HG02884 (cell line): ENCODE data around the gene BAIAP2.
"Not testable (repeated sequence)": the region's sequence is repeated elsewhere in the genome, so short reads cannot be mapped to it uniquely, and the experiment has no call there.

Experiments used
- ATAC-seq: cut with Tn5 transposase; IDR thresholded peaks from one replicate; pipeline ENCODE4 v1.9.1; 2021; ENCODE audit warnings: mild to moderate bottlenecking, moderate library complexity; ENCODE audit not compliant: unreplicated experiment

The BAIAP2 gene

DNA sequence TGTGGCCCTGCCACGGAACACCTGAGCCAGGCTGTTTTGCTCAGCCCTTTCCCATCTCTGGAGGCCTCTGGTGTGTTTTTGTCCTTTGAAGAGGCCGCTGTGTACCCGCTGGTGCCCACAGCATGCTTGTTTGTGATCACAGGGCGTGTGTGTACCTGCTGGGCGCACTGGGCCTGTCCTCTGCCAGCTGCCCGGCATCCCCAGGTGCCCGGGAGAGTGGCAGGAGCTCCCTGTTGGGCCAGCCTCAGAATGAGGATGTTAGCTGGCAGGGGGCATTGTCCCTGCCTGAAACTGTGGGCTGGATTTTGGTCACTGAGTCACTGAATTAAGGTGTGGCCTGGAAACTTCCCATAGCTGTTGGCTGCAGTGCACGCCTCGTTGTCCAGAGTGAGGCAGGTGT is 31.1 kb downstream of the BAIAP2 start:
- ATAC-seq = no peak

GRCh38 chr17:81066771-81067315 is 31.9 kb downstream of the BAIAP2 start:
- no peak for ATAC-seq

DNA sequence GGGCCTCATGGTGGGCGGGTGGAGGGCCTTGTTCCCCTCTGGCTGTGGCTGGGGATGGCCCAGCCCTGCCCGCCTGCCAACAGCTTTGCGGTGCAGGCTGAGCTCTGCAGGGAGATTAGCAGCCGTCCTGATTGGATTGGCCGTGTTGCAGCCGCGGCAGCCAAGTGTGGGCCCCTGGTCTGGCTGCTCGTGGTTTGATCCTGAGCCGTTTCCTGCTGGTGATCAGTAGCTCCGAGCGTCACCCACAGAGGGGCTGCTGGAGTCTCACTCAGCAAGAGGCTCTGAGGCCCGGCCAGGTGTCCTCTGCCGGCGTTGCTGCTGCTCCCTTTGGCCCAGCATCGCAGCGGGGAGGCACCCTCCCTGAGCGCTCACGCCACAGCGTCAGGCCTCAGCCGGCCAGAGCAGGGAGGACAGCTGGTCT is 32.5 kb downstream of the BAIAP2 start:
- ATAC-seq = no peak

DNA sequence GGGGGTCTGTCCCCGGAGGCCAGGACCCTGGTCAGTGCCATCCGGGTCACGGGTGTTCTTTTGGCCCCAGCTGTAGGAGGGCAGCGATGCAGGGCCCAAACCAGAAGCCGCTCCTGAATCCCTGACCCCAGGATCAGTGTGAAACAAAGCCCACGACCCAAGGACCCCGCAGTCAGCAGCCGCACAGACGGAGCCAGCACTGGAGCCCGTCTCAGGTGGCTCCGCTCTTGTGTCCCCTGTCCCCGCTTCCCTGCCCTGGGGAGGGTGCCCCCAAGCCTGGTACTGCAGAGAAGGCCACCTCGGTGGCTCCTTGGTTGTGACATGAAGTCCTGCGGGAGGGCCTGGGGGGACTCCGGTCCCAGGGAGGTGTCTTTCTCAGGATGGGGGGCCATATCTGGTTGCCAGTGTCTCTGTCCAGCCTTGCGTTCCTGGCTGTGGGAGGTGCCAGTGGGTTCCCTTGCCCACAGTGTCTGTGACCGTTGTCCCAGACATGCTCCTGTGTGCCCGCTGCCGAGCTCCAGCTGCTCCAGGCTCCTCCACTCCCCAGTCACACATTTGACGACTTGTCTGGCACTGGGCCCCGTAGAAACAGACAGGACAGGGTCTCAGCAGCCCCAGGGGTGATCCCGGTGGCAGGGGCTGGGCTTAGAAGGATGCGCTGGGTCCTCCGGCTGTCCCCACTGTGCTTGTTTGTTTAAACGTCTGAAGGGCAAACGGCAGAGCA is 33.6 kb downstream of the BAIAP2 start:
- no peak for ATAC-seq

DNA sequence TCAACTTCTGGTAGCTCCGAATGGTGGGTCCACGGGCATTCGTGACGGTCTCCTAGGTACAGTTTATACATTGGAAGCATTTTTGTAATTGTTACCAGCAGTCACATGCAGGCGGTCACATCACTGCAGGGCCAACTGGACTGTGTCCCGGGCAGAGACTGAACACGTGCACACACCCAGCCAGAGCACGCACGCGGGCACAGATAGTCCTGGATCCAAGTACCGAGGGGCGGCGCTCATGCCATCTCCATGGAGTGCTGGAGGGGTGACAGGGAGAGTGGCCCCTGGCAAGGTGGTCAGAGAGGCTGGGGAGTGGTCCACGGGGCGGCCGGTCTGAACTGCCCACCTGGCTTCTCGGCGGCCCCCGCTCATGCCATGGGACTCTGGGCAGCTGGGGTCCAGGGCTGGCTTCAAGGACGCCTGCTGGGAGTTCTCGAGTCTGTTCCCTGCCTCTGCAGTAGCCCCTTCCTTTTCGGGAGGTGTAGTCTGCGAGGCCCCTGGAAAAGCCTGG is 34.2 kb downstream of the BAIAP2 start:
- no peak for ATAC-seq

DNA sequence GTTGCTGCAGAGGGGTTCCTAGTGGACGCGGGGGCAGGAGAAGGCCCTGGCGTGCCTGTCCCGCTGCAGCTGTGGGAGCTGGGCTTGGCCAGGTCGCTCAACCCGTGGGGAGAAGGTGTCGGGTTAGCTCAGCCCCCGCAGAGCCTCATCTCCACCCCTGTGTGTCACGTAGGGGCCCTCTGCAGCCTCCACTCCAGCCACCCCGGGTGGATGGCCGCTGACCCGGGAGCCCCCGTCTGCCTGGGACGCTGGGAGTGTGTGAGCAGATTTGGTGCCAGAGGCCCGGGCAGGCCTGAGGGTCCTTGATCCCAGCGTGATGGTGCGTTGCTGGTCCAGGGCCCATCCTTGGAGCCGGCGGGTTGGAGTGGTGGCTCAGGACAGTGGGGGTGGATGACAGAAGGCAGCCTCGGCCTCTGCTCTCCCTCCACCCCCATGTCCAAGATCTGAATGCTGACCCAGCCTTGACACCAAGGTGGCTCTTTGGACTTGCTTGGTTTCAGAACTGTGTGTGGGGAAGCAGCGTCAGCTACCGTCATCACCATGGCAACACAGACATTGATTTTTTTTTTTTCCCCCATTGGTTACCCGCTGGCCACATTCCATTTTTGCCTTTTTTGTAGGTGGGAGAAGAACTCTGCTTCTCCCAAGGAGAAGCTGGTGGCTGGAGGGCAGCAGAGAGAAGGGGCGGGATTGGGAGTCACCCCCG is 35.7 kb downstream of the BAIAP2 start:
- ATAC-seq = no peak

GRCh38 chr17:81071761-81072741 is 37.1 kb downstream of the BAIAP2 start:
- no peak for ATAC-seq

DNA sequence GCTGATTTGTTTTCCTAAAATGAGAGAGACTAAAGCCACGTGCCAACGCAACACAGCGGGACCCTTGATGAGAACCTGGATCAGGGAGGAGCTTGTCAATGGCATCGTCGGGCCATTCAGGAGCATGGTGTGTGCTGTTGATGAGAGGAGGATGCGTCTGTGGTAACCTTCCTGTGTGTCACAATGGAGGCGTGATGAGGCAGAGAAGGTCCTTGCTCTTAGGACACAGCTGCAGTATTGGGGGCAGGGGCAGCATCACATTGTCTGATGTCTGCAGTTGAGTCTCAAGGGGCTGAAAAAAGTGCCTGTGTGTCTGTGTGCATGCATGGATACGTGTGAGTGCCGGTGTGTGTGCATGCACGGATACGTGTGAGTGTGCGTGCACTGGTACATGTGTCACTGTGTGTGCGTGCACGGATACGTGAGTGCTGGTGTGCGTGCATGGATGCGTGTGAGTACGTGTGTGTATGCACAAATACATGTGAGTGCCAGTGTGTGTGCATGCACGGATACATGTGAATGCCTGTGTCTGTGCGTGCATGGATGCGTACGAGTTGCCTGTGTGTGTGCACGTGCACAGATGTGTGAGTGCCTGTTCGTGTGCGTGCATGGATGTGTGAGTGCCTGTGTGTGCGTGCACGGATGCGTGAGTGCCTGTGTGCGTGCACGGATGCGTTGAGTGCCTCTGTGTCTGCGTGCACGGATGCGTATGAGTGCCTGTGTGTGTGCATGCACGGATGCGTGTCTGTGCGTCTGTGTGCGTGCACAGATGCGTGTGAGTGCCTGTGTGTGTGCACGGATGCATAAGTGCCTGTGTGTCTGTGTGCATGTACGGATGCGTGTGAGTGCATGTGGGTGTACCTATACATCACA is 39.3 kb downstream of the BAIAP2 start:
- no peak for ATAC-seq

- no peak for ATAC-seq
Measured at GRCh38 chr17:81074875-81075274, 39.9 kb downstream of the BAIAP2 start.

GRCh38 chr17:81075307-81075706 is 40.4 kb downstream of the BAIAP2 start:
- no peak for ATAC-seq

DNA sequence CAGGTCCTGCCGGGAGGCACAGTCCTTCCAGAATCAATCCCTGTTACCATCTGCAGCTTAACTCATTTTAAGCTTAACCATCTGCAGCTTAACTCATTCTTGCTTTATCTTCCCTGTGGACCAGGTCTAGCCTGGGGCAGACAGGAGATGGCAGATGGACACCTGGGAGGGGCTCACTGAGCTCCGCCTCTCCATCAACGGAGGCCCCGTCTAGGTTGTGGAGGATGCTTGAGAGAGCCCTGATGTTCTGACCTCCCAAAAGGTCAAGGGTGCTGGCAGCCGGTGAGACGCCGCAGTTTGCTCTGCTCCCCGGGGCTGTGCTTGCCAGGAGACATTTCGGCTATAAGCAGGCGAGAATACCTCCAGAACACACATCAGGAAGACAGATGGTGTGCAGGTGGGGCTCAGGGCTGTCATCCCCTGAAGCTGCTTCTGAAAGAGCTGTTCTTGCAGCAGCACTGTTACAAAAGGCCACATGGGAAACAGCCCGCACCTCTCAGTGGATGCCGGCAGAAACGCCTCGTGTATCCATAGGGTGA is 41.3 kb downstream of the BAIAP2 start:
- no peak for ATAC-seq

DNA sequence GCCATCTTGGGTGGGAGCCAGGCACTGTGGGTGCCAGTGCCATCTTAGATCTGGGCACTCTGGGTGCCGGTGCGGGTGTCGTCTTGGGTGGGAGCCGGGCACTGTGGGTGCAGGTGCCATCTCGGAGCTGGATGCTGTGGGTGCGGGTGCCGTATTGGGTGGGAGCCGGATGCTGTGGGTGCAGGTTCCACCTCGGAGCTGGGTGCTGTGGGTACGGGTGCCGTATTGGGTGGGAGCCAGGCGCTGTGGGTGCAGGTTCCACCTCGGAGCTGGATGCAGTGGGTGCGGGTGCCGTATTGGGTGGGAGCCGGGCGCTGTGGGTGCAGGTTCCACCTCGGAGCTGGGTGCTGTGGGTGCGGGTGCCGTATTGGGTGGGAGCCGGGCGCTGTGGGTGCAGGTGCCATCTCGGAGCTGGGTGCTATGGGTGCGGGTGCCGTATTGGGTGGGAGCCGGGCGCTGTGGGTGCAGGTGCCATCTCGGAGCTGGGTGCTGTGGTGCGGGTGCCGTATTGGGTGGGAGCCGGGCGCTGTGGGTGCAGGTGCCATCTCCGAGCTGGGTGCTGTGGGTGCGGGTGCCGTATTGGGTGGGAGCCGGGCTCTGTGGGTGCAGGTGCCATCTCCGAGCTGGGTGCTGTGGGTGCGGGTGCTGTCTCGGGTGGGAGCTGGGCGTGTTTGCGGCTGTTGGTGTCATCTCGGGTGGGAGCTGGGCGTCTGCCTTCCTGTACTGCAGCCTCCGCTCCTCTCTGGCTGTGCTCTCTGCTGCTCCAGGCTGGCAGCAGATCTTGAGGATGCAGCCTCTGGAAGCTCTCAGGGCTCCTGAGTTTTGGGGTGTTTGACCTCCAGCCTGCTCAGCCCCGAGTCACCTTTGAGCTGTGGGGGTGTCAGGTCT is 43.3 kb downstream of the BAIAP2 start:
- ATAC-seq = not testable (repeated sequence)

- ATAC-seq = no peak
Measured at GRCh38 chr17:81080019-81080418, 45.1 kb downstream of the BAIAP2 start.

DNA sequence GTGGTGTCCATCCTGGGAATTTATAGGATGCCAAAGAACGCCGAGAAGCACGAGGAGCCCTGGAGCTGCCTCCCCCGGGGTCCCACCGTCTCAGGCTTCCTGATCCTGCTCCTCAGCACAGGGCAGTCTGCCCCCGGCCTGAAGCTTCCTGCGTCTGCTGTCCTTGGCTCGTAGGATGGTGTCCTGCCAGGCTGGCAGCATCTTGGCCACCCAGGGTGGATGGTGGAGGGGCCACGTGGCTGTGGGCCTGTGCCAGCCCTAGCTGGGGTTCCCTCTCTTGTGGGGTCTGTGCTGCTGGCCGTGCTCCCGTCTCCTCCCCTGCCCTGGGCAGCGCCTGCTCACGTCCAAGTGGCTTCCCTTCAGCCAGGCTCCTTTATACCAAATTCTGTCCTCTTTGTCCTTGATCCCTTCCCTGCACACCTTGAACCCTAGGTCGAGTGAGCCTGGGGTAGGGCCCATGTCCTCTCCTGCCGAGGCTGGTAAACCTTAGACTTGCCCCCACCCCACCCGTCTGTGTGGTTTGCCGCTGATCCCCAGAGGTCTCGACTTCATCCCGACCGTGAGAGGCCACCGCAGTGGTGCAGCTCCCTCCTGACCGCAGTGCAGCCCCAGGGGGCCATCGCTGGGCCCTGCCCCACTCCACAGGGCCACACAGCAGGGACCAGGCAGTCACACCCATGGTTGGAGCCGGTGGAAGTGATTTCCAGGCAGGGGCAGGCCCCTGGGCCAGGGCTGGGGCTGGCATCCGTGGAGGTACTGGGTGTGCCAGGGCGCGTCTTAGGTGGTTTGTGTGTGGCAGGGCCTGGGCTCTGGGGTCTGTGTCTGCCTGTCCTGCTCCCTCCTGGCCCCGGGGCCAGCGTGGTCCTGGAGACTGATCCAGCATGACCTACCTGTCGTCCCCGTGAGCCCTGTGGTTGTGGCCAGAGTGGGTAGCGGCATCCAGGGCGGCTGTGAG is 46.5 kb downstream of the BAIAP2 start:
- ATAC-seq = no peak

DNA sequence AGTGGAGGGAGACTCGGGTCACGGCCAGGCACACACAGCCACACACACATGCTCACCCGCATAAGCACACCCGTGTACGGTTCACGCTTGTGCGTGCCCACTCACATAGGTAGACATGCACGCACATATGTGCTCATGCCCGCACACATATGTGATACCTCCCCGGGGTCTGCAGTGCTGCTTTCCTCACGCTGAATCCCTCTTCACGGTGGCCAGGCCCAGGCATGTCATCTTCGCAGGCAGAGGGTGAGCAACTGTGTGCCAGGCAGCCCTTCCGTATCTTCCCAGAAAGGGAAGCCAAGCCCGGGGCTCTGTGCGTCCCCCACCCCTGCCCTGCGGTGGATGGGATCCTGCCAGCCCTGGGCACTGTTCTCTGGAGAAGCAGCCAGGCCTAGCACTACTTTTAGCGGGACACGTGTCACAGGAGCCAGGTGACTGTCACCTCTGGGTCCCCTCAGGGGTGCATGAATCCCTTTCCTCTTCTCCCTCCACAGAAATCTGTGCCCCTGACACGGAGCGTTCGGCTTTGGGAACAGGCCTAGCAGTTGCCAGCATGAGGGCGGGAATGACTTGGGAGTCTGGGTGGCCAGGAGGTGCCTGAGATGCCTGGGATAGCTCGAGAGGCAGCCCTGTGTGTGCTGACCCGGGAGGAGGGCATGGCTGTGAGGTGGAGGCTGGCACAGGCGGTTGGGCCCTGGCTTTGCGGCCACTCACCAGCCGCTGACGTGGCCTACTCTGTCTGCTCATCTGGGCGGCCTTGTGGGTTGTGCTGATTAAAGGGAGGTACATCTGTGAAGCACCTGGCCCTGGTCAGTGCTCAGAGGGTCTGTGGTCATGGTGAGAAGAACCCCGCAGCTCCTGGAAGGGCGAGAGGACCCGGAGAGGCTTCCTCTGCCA is 47.5 kb downstream of the BAIAP2 start:
- ATAC-seq = no peak

DNA sequence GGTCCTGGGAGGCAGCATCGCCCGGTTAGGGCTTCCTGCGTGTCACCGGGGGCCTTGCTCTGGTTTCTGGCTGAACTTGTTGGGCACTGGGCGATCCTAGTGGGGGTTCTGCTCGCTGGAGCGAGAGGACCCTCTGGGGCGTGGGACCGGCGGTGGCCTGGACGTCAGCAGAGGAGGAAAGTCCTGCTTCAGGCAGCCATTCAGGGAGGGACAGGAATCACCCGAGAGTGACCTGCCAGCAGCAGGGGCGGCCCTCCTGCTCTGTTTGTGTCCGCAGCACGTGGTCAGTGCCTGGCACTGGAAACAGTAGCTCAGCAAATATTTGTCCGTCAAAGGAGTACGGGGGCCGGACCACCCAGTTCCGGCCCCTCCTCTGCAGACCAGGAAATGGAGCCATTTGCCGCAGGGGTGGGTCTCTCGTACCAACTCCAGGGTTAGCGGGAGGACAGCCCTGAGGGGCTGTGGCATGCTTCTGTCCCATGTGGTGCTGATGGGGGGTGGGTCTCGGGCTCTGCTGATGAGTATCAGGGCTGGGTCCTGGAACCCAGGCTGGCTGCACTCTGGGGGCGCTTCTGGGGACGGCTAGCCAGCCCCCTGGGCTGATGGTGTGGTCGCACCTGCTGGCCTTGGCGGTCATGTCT is 48.3 kb downstream of the BAIAP2 start:
- no peak for ATAC-seq
